ENCODE data around the gene KCNMB2.

The KCNMB2 gene

GRCh38 chr3:178750639-178751300 is 214.5 kb downstream of the KCNMB2 start:
- H3K27ac ChIP-seq = no peak overlapping the region
- TF ChIP-seq ZFX (IDR thresholded peaks at IDR 0.05; ENCODE audit: borderline replicate concordance) = no peak

GRCh38 chr3:178752843-178753242 is 216.6 kb downstream of the KCNMB2 start:
- no peak overlapping the region for H3K27ac ChIP-seq
- TF ChIP-seq CTCF (IDR thresholded peaks at IDR 0.05) = no peak
- TF ChIP-seq ZFX (IDR thresholded peaks at IDR 0.05; ENCODE audit: borderline replicate concordance) = no peak

GRCh38 chr3:178754852-178755510 is 218.7 kb downstream of the KCNMB2 start:
- TF ChIP-seq ZFX (IDR thresholded peaks at IDR 0.05; ENCODE audit: borderline replicate concordance) (no peak), CTCF (IDR thresholded peaks at IDR 0.05) (no peak)
- no peak overlapping the region for H3K27ac ChIP-seq

GRCh38 chr3:178761024-178761423 is 224.8 kb downstream of the KCNMB2 start:
- TF ChIP-seq ZFX (IDR thresholded peaks at IDR 0.05; ENCODE audit: borderline replicate concordance) (no peak), CTCF (IDR thresholded peaks at IDR 0.05) (no peak)
- no peak overlapping the region for H3K27ac ChIP-seq

- TF ChIP-seq CTCF (IDR thresholded peaks at IDR 0.05) = no peak
- TF ChIP-seq ZFX (IDR thresholded peaks at IDR 0.05; ENCODE audit: borderline replicate concordance) = no peak
These were observed 225.2 kb downstream of the KCNMB2 start for GRCh38 chr3:178761461-178761860.

GRCh38 chr3:178762385-178762784 is 226.1 kb downstream of the KCNMB2 start:
- no peak for TF ChIP-seq CTCF (IDR thresholded peaks at IDR 0.05)
- no peak for TF ChIP-seq ZFX (IDR thresholded peaks at IDR 0.05; ENCODE audit: borderline replicate concordance)
- no peak overlapping the region for H3K27ac ChIP-seq

More at GRCh38 chr3:178761461-178761860, 225.2 kb downstream of the KCNMB2 start:
- H3K27ac ChIP-seq = no peak overlapping the region

GRCh38 chr3:178765472-178765871 is 229.2 kb downstream of the KCNMB2 start:
- H3K27ac ChIP-seq = no peak overlapping the region
- TF ChIP-seq ZFX (IDR thresholded peaks at IDR 0.05; ENCODE audit: borderline replicate concordance) (no peak), CTCF (IDR thresholded peaks at IDR 0.05) (no peak)

Measured in 22Rv1 (cell line).